WTC11 (cell line): ENCODE data around the gene PPP6R1. TPM values are rescaled to one million over a fixed set of nuclear protein-coding genes. Genes with fewer than 3 reads are reported as not detected.

Source experiments
- ATAC-seq: fragments of 200-7000 bp; cut with Tn5 transposase; 2 replicates; pipeline ENCODE4 v1.10.0; 2021; ENCODE audit warnings: mild to moderate bottlenecking, moderate library complexity
- CTCF ChIA-PET: fragments of 300-600 bp; sonication (Branson Sonifier 250); formaldehyde crosslinking; loops from one replicate; lab custom pipeline; 2021; ENCODE audit warnings: antibody characterized with exemption; lab: Charles Lee
- POLR2A ChIA-PET: fragments of 350-600 bp; sonication (Branson Sonifier 250); formaldehyde crosslinking; loops from one replicate; lab custom pipeline; 2021; ENCODE audit warnings: antibody characterized with exemption; lab: Charles Lee
- DNase-seq: peaks from one replicate; pipeline ENCODE4 v3.0.0; 2021; ENCODE audit warnings: low spot score
- H3K27ac Mint-ChIP-seq: 2 replicates; pipeline ENCODE4 v1.8.0; 2021; ENCODE audit warnings: mixed read lengths
- H3K27me3 Mint-ChIP-seq: 2 replicates; pipeline ENCODE4 v1.8.0; 2021; ENCODE audit warnings: low read depth, mild to moderate bottlenecking, moderate library complexity, mixed read lengths
- H3K36me3 Mint-ChIP-seq: 2 replicates; pipeline ENCODE4 v1.8.0; 2021; ENCODE audit warnings: mixed read lengths
- H3K4me1 Mint-ChIP-seq: 2 replicates; pipeline ENCODE4 v1.8.0; 2022; ENCODE audit warnings: mixed read lengths
- H3K4me3 Mint-ChIP-seq: 2 replicates; pipeline ENCODE4 v1.8.0; 2021; ENCODE audit warnings: mild to moderate bottlenecking, moderate library complexity, mixed read lengths
- H3K9me3 Mint-ChIP-seq: 2 replicates; pipeline ENCODE4 v1.8.0; 2021; ENCODE audit warnings: mixed read lengths
- ATF1 ChIP-seq: sonication (generic); formaldehyde crosslinking; IDR thresholded peaks from 2 replicates; pipeline ENCODE4 v1.8.1; 2023; ENCODE audit warnings: mild to moderate bottlenecking, moderate library complexity, missing genetic modification reagents
- ESRRA ChIP-seq: sonication (generic); formaldehyde crosslinking; IDR thresholded peaks from 2 replicates; pipeline ENCODE4 v1.8.1; 2022; ENCODE audit warnings: mild to moderate bottlenecking, missing genetic modification reagents, borderline replicate concordance
- ETV6 ChIP-seq: sonication (generic); formaldehyde crosslinking; IDR thresholded peaks from 2 replicates; pipeline ENCODE4 v1.8.1; 2022; ENCODE audit warnings: mild to moderate bottlenecking, missing genetic modification reagents
- GABPB1 ChIP-seq: sonication (generic); formaldehyde crosslinking; IDR thresholded peaks from 2 replicates; pipeline ENCODE4 v1.8.1; 2023; ENCODE audit warnings: mild to moderate bottlenecking, missing genetic modification reagents
- KAT7 ChIP-seq: sonication (generic); formaldehyde crosslinking; IDR thresholded peaks from 2 replicates; pipeline ENCODE4 v1.8.1; 2023; ENCODE audit warnings: missing genetic modification reagents, mild to moderate bottlenecking, borderline replicate concordance
- MYBL2 ChIP-seq: sonication (generic); formaldehyde crosslinking; IDR thresholded peaks from 2 replicates; pipeline ENCODE4 v1.8.1; 2023; ENCODE audit warnings: mild to moderate bottlenecking, moderate library complexity, missing genetic modification reagents
- NFATC4 ChIP-seq: fragments of 250-450 bp; sonication (Bioruptor Pico); IDR thresholded peaks from 2 replicates; pipeline ENCODE4 v1.9.0; 2021; ENCODE audit warnings: mild to moderate bottlenecking
- NFE2L1 ChIP-seq: sonication (generic); formaldehyde crosslinking; IDR thresholded peaks from 2 replicates; pipeline ENCODE4 v1.8.1; 2023; ENCODE audit warnings: missing genetic modification reagents
- SOX15 ChIP-seq: fragments of 250-450 bp; sonication (Bioruptor Pico); IDR thresholded peaks from 2 replicates; pipeline ENCODE4 v1.9.0; 2021; ENCODE audit warnings: mild to moderate bottlenecking
- TEAD1 ChIP-seq: sonication (generic); formaldehyde crosslinking; IDR thresholded peaks from 2 replicates; pipeline ENCODE4 v1.8.0; 2022; ENCODE audit warnings: mild to moderate bottlenecking, missing genetic modification reagents
- ZNF138 ChIP-seq: sonication (generic); formaldehyde crosslinking; conservative IDR thresholded peaks from 2 replicates; pipeline ENCODE4 v1.8.1; 2022; ENCODE audit warnings: mild to moderate bottlenecking, moderate library complexity, missing genetic modification reagents
- ZNF232 ChIP-seq: sonication (generic); formaldehyde crosslinking; IDR thresholded peaks from 2 replicates; pipeline ENCODE4 v1.8.0; 2022; ENCODE audit warnings: mild to moderate bottlenecking, missing genetic modification reagents
- ZNF317 ChIP-seq: sonication (generic); formaldehyde crosslinking; IDR thresholded peaks from 2 replicates; pipeline ENCODE4 v1.8.1; 2023; ENCODE audit warnings: low read depth, mild to moderate bottlenecking, moderate library complexity, missing genetic modification reagents, borderline replicate concordance
- ZNF532 ChIP-seq: fragments of 250-450 bp; sonication (Bioruptor Pico); IDR thresholded peaks from 2 replicates; pipeline ENCODE4 v1.9.0; 2021; ENCODE audit warnings: mild to moderate bottlenecking, borderline replicate concordance
- total RNA-seq: library from RNA; stranded (reverse); gene quantifications from 3 replicates; pipeline ENCODE4 v1.2.3, GENCODE V29; 2021
- TF ChIP-seq, protein P1 (sequence below): sonication (generic); formaldehyde crosslinking; IDR thresholded peaks from 2 replicates; pipeline ENCODE4 v1.8.0; 2022; ENCODE audit warnings: missing genetic modification reagents
- TF ChIP-seq, protein P2 (sequence below): fragments of 250-450 bp; sonication (Bioruptor Pico); IDR thresholded peaks from 2 replicates; pipeline ENCODE4 v1.9.0; 2021; ENCODE audit warnings: moderate library complexity, mild to moderate bottlenecking, inconsistent platforms, borderline replicate concordance
- TF ChIP-seq, protein P3 (sequence below): sonication (generic); formaldehyde crosslinking; IDR thresholded peaks from 2 replicates; pipeline ENCODE4 v1.8.1; 2022; ENCODE audit warnings: low read depth, missing genetic modification reagents, borderline replicate concordance

Gene PPP6R1
- total RNA-seq, 1 experiment from 2014 or later = 91.8 TPM

- TF ChIP-seq MYBL2 (no peak), NFE2L1 (CRISPR knock-in tag) (no peak), ETV6 (CRISPR knock-in tag) (no peak), ESRRA (CRISPR knock-in tag) (no peak), SOX15 (CRISPR knock-in tag) (no peak), GABPB1 (CRISPR knock-in tag) (no peak), TEAD1 (CRISPR knock-in tag) (no peak), ZNF232 (CRISPR knock-in tag) (no peak), KAT7 (CRISPR knock-in tag) (no peak)
- TF ChIP-seq, protein P1, sequence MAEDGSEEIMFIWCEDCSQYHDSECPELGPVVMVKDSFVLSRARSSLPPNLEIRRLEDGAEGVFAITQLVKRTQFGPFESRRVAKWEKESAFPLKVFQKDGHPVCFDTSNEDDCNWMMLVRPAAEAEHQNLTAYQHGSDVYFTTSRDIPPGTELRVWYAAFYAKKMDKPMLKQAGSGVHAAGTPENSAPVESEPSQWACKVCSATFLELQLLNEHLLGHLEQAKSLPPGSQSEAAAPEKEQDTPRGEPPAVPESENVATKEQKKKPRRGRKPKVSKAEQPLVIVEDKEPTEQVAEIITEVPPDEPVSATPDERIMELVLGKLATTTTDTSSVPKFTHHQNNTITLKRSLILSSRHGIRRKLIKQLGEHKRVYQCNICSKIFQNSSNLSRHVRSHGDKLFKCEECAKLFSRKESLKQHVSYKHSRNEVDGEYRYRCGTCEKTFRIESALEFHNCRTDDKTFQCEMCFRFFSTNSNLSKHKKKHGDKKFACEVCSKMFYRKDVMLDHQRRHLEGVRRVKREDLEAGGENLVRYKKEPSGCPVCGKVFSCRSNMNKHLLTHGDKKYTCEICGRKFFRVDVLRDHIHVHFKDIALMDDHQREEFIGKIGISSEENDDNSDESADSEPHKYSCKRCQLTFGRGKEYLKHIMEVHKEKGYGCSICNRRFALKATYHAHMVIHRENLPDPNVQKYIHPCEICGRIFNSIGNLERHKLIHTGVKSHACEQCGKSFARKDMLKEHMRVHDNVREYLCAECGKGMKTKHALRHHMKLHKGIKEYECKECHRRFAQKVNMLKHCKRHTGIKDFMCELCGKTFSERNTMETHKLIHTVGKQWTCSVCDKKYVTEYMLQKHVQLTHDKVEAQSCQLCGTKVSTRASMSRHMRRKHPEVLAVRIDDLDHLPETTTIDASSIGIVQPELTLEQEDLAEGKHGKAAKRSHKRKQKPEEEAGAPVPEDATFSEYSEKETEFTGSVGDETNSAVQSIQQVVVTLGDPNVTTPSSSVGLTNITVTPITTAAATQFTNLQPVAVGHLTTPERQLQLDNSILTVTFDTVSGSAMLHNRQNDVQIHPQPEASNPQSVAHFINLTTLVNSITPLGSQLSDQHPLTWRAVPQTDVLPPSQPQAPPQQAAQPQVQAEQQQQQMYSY (CRISPR knock-in tag) = no peak
These were observed 26.6 kb downstream of the PPP6R1 start (continued) for GRCh38 chr19:55232286-55232602.

GRCh38 chr19:55231391-55232285 lies 27.2 kb downstream of the PPP6R1 start:
- H3K36me3 Mint-ChIP-seq = peaks cover 26% of the 10 kb centered on the region
- ChIA-PET CTCF (interaction anchor here (1.2 kb wide), 1 partner anchor 66 kb away, joined by 3 read pairs; the partner anchor contains the start of gene DNAAF3), POLR2A (no interaction called here)
- H3K4me1 Mint-ChIP-seq = no peaks in the 10 kb centered on the region
- DNase-seq = no peak
- TF ChIP-seq ATF1 (CRISPR knock-in tag) (no peak), NFATC4 (CRISPR knock-in tag) (no peak), ZNF138 (no peak)
- TF ChIP-seq, protein P2, sequence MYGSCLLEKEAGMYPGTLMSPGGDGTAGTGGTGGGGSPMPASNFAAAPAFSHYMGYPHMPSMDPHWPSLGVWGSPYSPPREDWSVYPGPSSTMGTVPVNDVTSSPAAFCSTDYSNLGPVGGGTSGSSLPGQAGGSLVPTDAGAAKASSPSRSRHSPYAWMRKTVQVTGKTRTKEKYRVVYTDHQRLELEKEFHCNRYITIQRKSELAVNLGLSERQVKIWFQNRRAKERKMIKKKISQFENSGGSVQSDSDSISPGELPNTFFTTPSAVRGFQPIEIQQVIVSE (CRISPR knock-in tag) = no peak
- H3K9me3 Mint-ChIP-seq = no peaks in the 10 kb centered on the region
- no peak for ATAC-seq
- H3K27me3 Mint-ChIP-seq = no peaks in the 10 kb centered on the region
- H3K27ac Mint-ChIP-seq = no peak overlapping the region
- no peak overlapping the region for H3K4me3 Mint-ChIP-seq

- no peak overlapping the region for H3K27ac Mint-ChIP-seq
- DNase-seq = no peak
- TF ChIP-seq GABPB1 (CRISPR knock-in tag) = no peak
- no peak for TF ChIP-seq ZNF532 (CRISPR knock-in tag)
- TF ChIP-seq ZNF317 = no peak
- TF ChIP-seq, protein P3, sequence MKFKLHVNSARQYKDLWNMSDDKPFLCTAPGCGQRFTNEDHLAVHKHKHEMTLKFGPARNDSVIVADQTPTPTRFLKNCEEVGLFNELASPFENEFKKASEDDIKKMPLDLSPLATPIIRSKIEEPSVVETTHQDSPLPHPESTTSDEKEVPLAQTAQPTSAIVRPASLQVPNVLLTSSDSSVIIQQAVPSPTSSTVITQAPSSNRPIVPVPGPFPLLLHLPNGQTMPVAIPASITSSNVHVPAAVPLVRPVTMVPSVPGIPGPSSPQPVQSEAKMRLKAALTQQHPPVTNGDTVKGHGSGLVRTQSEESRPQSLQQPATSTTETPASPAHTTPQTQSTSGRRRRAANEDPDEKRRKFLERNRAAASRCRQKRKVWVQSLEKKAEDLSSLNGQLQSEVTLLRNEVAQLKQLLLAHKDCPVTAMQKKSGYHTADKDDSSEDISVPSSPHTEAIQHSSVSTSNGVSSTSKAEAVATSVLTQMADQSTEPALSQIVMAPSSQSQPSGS (CRISPR knock-in tag) = no peak
- TF ChIP-seq, protein P1 (CRISPR knock-in tag) = no peak
These were observed 28.0 kb downstream of the PPP6R1 start for GRCh38 chr19:55230780-55231179.

More at GRCh38 chr19:55230780-55231179, 28.0 kb downstream of the PPP6R1 start:
- ATAC-seq = no peak
- no peaks in the 10 kb centered on the region for H3K27me3 Mint-ChIP-seq
- no peaks in the 10 kb centered on the region for H3K9me3 Mint-ChIP-seq
- H3K4me3 Mint-ChIP-seq = no peak overlapping the region
- POLR2A ChIA-PET = no interaction called here
- H3K36me3 Mint-ChIP-seq = peaks cover 17% of the 10 kb centered on the region
- CTCF ChIA-PET = interaction anchor here (1.2 kb wide), 1 partner anchor 65 kb away, joined by 3 read pairs; the partner anchor contains the start of gene DNAAF3
- H3K4me1 Mint-ChIP-seq = no peaks in the 10 kb centered on the region
